ENCODE measurements around the gene RBM19. TPM values are rescaled to one million over a fixed set of nuclear protein-coding genes. Genes with fewer than 3 reads are reported as not detected.

RBM19 gene
- polyA plus RNA-seq, 1 donor from 2014 or later, result 16.5 TPM

DNA sequence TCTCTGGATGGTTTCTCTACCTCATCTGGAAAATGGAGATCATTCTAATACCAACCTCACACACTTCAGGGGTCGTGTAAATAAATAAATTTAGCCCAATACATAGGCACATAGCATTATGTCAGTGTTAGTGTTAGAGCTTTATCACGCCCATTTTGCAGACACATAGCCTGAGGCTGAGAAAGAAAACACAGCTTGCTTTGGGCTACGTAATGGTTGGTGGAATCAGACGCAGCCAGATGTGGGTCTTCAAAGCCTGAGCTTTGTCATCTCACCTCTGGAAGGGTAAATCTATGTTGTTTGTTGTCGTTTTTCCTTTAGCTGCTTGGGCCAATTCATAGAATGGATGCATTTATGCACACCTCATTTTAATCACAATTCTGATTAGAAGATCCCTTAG lies 191.6 kb downstream of the RBM19 start:
- Mint-ChIP-seq H3K4me3 (no peak overlapping the region), H3K27ac (no peak overlapping the region), H3K27me3 (peaks cover 18% of the 10 kb centered on the region)

DNA sequence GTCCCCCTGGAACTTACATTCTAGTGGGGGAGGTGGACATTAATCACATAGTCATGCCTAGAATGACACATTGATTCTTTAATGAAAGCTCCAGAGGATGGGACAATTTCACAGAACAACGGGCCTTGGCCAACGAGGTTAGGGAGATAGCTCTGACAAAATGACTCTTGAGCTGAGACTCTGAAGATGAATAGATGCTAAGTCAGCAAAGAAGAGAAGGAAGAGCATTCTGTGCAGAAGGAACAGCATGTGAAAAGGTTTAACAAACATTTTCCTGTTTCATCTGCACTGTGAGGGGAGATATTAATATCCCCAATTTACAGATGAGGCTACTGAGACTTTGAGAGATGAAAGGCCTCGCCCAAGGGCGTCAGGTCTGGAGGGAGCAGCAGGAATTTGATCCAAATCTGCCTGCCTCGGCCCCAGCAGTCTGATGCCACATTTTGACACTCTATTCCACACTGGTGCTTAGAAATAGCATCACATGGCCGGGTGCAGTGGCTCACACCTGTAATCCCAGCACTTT lies 193.6 kb downstream of the RBM19 start:
- no peaks in the 10 kb centered on the region for H3K4me1 Mint-ChIP-seq
- H3K27ac Mint-ChIP-seq, result no peak overlapping the region
- H3K36me3 Mint-ChIP-seq, result no peaks in the 10 kb centered on the region
- no peaks in the 10 kb centered on the region for H3K9me3 Mint-ChIP-seq
- no peak overlapping the region for H3K4me3 Mint-ChIP-seq
- H3K27me3 Mint-ChIP-seq, result peaks cover 12% of the 10 kb centered on the region

More for the DNA sequence above, 191.6 kb downstream of the RBM19 start:
- no peaks in the 10 kb centered on the region for H3K36me3 Mint-ChIP-seq
- peaks cover 0 to 4% (median 0%) of the 10 kb centered on the region in 3 donors for H3K9me3 Mint-ChIP-seq
- H3K4me1 Mint-ChIP-seq, result no peaks in the 10 kb centered on the region

DNA sequence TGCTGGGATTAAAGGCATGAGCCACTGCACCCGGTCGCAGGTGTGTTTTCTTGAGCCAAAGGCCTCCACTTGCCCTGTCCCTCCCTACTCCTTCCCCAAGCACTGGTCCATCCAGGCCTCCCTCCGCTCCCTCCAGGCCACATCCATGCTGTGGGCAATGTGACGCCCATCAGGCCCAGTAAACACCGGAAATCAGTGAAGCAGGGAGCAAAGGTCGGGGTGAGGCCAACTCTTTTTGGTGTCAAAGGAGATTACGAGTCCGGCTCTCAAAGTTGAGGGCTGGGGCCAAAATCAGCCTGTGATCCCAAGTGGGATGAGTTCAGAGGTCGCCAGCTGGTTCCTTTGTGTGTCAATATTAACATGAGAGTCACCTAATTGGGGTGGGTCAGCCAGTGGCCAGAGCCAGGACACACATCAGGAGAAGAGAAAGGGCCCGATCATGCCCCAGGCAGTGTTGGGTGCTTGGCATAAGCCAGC lies 195.7 kb downstream of the RBM19 start:
- Mint-ChIP-seq H3K4me1 (no peaks in the 10 kb centered on the region), H3K27me3 (peaks cover 10% of the 10 kb centered on the region), H3K4me3 (no peak overlapping the region), H3K36me3 (no peaks in the 10 kb centered on the region), H3K27ac (no peak overlapping the region), H3K9me3 (no peaks in the 10 kb centered on the region)

GRCh38 chr12:113769305-113769704 lies 196.8 kb downstream of the RBM19 start:
- Mint-ChIP-seq H3K27ac (no peak overlapping the region), H3K4me3 (no peak overlapping the region), H3K36me3 (no peaks in the 10 kb centered on the region), H3K4me1 (no peaks in the 10 kb centered on the region), H3K27me3 (peaks cover 10% of the 10 kb centered on the region), H3K9me3 (no peaks in the 10 kb centered on the region)

- Mint-ChIP-seq H3K27ac (no peak overlapping the region), H3K4me3 (no peak overlapping the region), H3K36me3 (no peaks in the 10 kb centered on the region), H3K27me3 (peaks cover 11% of the 10 kb centered on the region), H3K9me3 (no peaks in the 10 kb centered on the region), H3K4me1 (no peaks in the 10 kb centered on the region)
Observed at GRCh38 chr12:113768850-113769249, 197.3 kb downstream of the RBM19 start.

GRCh38 chr12:113766879-113767878 lies 198.9 kb downstream of the RBM19 start:
- no peaks in the 10 kb centered on the region for H3K9me3 Mint-ChIP-seq
- no peaks in the 10 kb centered on the region for H3K4me1 Mint-ChIP-seq
- no peak overlapping the region for H3K4me3 Mint-ChIP-seq
- no peak overlapping the region for H3K27ac Mint-ChIP-seq
- H3K36me3 Mint-ChIP-seq, result no peaks in the 10 kb centered on the region
- H3K27me3 Mint-ChIP-seq, result peaks cover 13% of the 10 kb centered on the region

Data from IgD-negative memory B cell (primary cell).